Measurements from ENCODE around the gene MLX. TPM values are rescaled to one million over a fixed set of nuclear protein-coding genes. Genes with fewer than 3 reads are reported as not detected.
"Not testable (repeated sequence)": the region's sequence is repeated elsewhere in the genome, so short reads cannot be mapped to it uniquely, and the experiment has no call there.

MLX gene
- total RNA-seq, 1 donor from 2014 or later: 61.3 TPM

DNA sequence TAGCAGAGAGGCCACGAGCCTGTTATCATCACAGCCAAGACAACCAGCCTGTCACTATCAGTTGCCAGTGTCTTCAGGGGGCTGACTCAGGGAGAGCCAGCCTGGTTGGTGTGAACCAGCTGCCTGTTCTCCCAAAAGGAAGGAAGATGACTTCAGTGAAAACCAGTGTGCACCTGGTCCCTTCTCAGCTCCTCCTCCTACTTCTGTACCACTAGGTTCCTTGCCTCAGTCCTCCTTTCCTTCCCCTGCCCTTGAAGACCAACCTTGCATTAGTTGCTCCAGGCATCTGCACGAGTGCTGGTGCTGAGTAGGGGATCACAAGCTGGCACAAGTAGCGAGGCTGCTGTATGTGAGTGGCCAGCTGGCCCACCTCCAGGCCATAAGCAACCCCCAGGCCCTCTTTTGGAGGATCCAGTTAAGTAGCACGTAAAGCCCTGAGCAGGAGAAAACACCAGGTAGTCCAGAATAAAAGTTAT, 51.1 kb downstream of the MLX start:
- peaks cover 11% of the 10 kb centered on the region for H3K4me1 ChIP-seq
- no peaks in the 10 kb centered on the region for H3K27me3 ChIP-seq
- no peaks in the 10 kb centered on the region for H3K9me3 ChIP-seq
- TF ChIP-seq CTCF (IDR thresholded peaks at IDR 0.05): no peak
- DNase-seq (no peak), ATAC-seq (no peak)
- H3K4me3 ChIP-seq: no peak overlapping the region
- H3K27ac ChIP-seq: no peak overlapping the region
- peaks cover 23% of the 10 kb centered on the region for H3K36me3 ChIP-seq
- intact Hi-C loops (cut with DNase I): no loop called here

- no peak overlapping the region for H3K27ac ChIP-seq
- peak; percentile 14 for TF ChIP-seq CTCF (IDR thresholded peaks at IDR 0.05)
- H3K4me3 ChIP-seq: no peak overlapping the region
- intact Hi-C loops (cut with DNase I): no loop called here
- H3K27me3 ChIP-seq: no peaks in the 10 kb centered on the region
- DNase-seq (no peak), ATAC-seq (peak; percentile 82)
- H3K9me3 ChIP-seq: no peaks in the 10 kb centered on the region
- peaks cover 11% of the 10 kb centered on the region for H3K4me1 ChIP-seq
- peaks cover 17% of the 10 kb centered on the region for H3K36me3 ChIP-seq
Observed at GRCh38 chr17:42618442-42619150, 51.7 kb downstream of the MLX start.

DNA sequence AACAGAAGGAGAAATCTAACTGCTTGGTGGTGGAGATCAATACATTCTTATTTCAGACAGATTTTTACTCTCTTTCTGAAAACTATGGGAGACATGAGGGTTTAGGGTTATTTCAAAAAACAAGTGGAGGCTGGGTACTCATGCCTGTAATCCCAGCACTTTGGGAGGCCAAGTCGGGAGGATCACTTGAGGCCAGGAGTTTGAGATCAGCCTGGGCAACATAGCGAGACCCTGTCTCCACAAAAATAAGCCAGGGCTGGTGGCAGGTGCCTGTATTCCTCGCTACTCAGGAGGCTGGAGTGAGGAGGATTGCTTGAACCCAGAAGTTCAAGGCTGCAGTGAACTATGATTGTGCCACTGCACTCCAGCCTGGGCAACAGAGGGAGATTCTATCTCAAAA, 55.1 kb downstream of the MLX start:
- H3K27ac ChIP-seq; intact Hi-C loops (cut with DNase I); DNase-seq; H3K36me3 ChIP-seq; H3K27me3 ChIP-seq; H3K9me3 ChIP-seq; ATAC-seq; H3K4me3 ChIP-seq: not testable (repeated sequence)
- H3K4me1 ChIP-seq: peaks cover 11% of the 10 kb centered on the region

Other genes with a start within 250 kb of the MLX start
- gene STAT3, start 178.7 kb upstream of the MLX start, total RNA-seq: 309 TPM
- 342 TPM for gene CAVIN1, start 143.8 kb upstream of the MLX start, total RNA-seq
- gene ATP6V0A1, start 108.2 kb upstream of the MLX start, total RNA-seq: 109 TPM
- 46.9 TPM for gene NAGLU, start 30.9 kb upstream of the MLX start, total RNA-seq
- gene HSD17B1, start 14.2 kb upstream of the MLX start, total RNA-seq: 1.4 TPM
- 63.3 TPM for gene COASY, start 5.0 kb upstream of the MLX start, total RNA-seq
- gene PSMC3IP, start 10.6 kb downstream of the MLX start, total RNA-seq: 4.2 TPM
- 68.6 TPM for gene RETREG3, start 42.3 kb downstream of the MLX start, total RNA-seq
- 29.2 TPM for gene TUBG1, start 42.6 kb downstream of the MLX start, total RNA-seq
- gene TUBG2, start 92.2 kb downstream of the MLX start, total RNA-seq: 19.8 TPM
- 26.4 TPM for gene PLEKHH3, start 109.9 kb downstream of the MLX start, total RNA-seq
- 1.4 TPM for gene CCR10, start 114.7 kb downstream of the MLX start, total RNA-seq
- gene CNTNAP1, start 115.4 kb downstream of the MLX start, total RNA-seq: 6.5 TPM
- 58.4 TPM for gene EZH1, start 177.9 kb downstream of the MLX start, total RNA-seq
- gene RAMP2, start 194.1 kb downstream of the MLX start, total RNA-seq: 114 TPM
- gene VPS25, start 206.3 kb downstream of the MLX start, total RNA-seq: 42.3 TPM
- 0.38 TPM for gene WNK4, start 213.5 kb downstream of the MLX start, total RNA-seq
- gene COA3, start 231.6 kb downstream of the MLX start, total RNA-seq: 53.9 TPM
- gene CNTD1, start 231.8 kb downstream of the MLX start, total RNA-seq: 0.14 TPM